CD4-positive, alpha-beta T cell (primary cell): ENCODE data around the gene APBA2. TPM values are rescaled to one million over a fixed set of nuclear protein-coding genes. Genes with fewer than 3 reads are reported as not detected.

Experiments
- ATAC-seq: fragments of 200-7000 bp; cut with Tn5 transposase; one replicate; pipeline ENCODE4 v1.10.0; 2022; ENCODE audit warnings: mild to moderate bottlenecking; ENCODE audit not compliant: poor library complexity
- CTCF ChIA-PET: fragments of 350-600 bp; sonication (Branson Sonifier 250); formaldehyde crosslinking; loops from one replicate; lab custom pipeline; 2021; ENCODE audit warnings: antibody characterized with exemption, inconsistent platforms; lab: Charles Lee
- POLR2A ChIA-PET: fragments of 350-600 bp; sonication (Branson Sonifier 250); formaldehyde crosslinking; loops from one replicate; lab custom pipeline; 2021; ENCODE audit warnings: antibody characterized with exemption, inconsistent platforms; lab: Charles Lee
- DNase-seq, 14 experiments: peaks; one replicate each; pipeline ENCODE4 v3.0.0-alpha.2; 2013 to 2020; ENCODE audit warnings: mixed read lengths in 2 of 14
- H3K27ac ChIP-seq, 2 donors: one replicate each; pipeline versions ENCODE4 v1.5.1 to v1.7.0; 2013; ENCODE audit warnings: low read length in 2 of 2, low read depth in 1 of 2, mild to moderate bottlenecking in 1 of 2
- H3K27me3 ChIP-seq, 2 experiments: 1 replicate in 1 of 2; 2 replicates in 1 of 2; pipeline versions ENCODE4 v1.6.1 to v1.7.0; 2013; ENCODE audit warnings: low read length in 2 of 2, control low read depth in 1 of 2, mild to moderate bottlenecking in 1 of 2, moderate library complexity in 1 of 2; ENCODE audit not compliant: insufficient read depth in 2 of 2, control insufficient read depth in 1 of 2
- H3K36me3 ChIP-seq: one replicate; pipeline ENCODE4 v1.6.1; 2013; ENCODE audit warnings: low read length, control low read depth; ENCODE audit not compliant: insufficient read depth
- H3K4me1 ChIP-seq: one replicate; pipeline ENCODE4 v1.6.1; 2013; ENCODE audit warnings: low read length, control low read depth; ENCODE audit not compliant: insufficient read depth
- H3K4me3 ChIP-seq: one replicate; pipeline ENCODE4 v1.5.1; 2013; ENCODE audit warnings: mild to moderate bottlenecking, low read length, moderate library complexity
- H3K9me3 ChIP-seq, 2 experiments: 1 replicate in 1 of 2; 2 replicates in 1 of 2; pipeline versions ENCODE4 v1.6.1 to v1.7.0; 2013; ENCODE audit warnings: low read length in 2 of 2, mild to moderate bottlenecking in 2 of 2, control low read depth in 1 of 2, moderate library complexity in 1 of 2; ENCODE audit not compliant: control insufficient read depth in 1 of 2, insufficient read depth in 1 of 2
- H3K27ac Mint-ChIP-seq: one replicate; pipeline ENCODE4 v1.8.0; 2020; ENCODE audit warnings: mixed read lengths
- H3K27me3 Mint-ChIP-seq: one replicate; pipeline ENCODE4 v1.8.0; 2021; ENCODE audit warnings: mixed read lengths
- H3K36me3 Mint-ChIP-seq: one replicate; pipeline ENCODE4 v1.8.0; 2021; ENCODE audit warnings: low read depth, mixed read lengths
- H3K4me1 Mint-ChIP-seq: one replicate; pipeline ENCODE4 v1.8.0; 2021; ENCODE audit warnings: low read depth, mixed read lengths
- H3K4me3 Mint-ChIP-seq: one replicate; pipeline ENCODE4 v1.8.0; 2020; ENCODE audit warnings: mild to moderate bottlenecking, mixed read lengths
- H3K9me3 Mint-ChIP-seq: one replicate; pipeline ENCODE4 v1.8.0; 2020; ENCODE audit warnings: mixed read lengths
- intact Hi-C, 2 experiments: fragments of 100-400 bp; cut with DNase I in 1 of 2; cut with micrococcal nuclease in 1 of 2; formaldehyde crosslinking; loops; one replicate each; pipeline versions ENCODE4 v1.15.1 to v1.9.0; 2023 to 2025; cut with DNase I, micrococcal nuclease
- total RNA-seq, 174 experiments: library from RNA in 2 of 174; stranded (reverse) in 2 of 174; gene quantifications; one replicate each; pipeline ENCODE4 v1.2.3 and lab custom pipeline; 2021 to 2026
- TF ChIP-seq, protein P1 (sequence below): fragments of 200-600 bp; IDR thresholded peaks from one replicate; pipeline ENCODE4 v1.8.0; 2022; ENCODE audit warnings: antibody characterized with exemption, mild to moderate bottlenecking

Gene APBA2
- total RNA-seq, 2 experiments from 2014 or later: 123 to 126 TPM

DNA sequence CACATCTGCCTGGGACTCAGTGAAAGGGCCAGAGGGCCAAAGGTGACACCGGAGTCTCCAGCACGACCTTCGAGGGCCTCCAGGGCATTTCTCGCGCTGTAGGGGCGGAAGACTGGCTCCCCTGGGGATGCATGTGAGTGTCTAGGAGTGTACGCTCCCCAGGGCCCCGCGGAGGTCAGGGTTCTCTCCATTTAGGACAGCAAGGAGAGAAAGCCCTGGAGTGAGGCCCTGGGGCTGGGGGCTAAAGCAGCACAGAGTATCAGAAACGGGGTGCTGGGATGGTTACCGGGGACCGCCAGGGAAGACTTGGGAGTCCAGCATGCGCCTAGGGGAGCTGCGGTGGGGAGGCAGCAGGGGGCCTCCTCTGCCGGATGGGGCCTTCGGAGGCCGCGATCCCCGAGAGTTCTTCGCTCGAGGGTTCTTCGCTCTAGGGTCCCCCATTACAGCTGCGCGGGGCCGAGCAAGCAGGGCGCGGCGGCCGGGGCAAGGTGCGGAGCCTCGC lies 595 bp upstream of the APBA2 start:
- Histone ChIP-seq H3K36me3 (no peaks in the 10 kb centered on the region), H3K27ac (peak overlapping the region in 1 of 2 donors; percentile 29), H3K27me3 (peaks cover 0 to 2% of the 10 kb centered on the region in 2 experiments), H3K4me1 (peaks cover 50% of the 10 kb centered on the region), H3K4me3 (peak overlapping the region; percentile 73), H3K9me3 (no peaks in the 10 kb centered on the region)
- CTCF ChIA-PET: interaction anchor here (0.6 to 1.9 kb wide), 3 partner anchors 20 to 90 kb away, joined by 3 to 4 read pairs (median 3); no protein-coding TSS in a partner anchor
- Mint-ChIP-seq H3K4me3 (peak overlapping the region; percentile 85), H3K9me3 (no peaks in the 10 kb centered on the region), H3K4me1 (peaks cover 32% of the 10 kb centered on the region), H3K27ac (peak overlapping the region; percentile 85), H3K27me3 (no peaks in the 10 kb centered on the region), H3K36me3 (peaks cover 5% of the 10 kb centered on the region)
- POLR2A ChIA-PET: interaction anchor here (1.1 to 2.5 kb wide), 8 partner anchors 9 to 90 kb away, joined by 3 to 15 read pairs (median 4); no protein-coding TSS in a partner anchor
- ATAC-seq (no peak), DNase-seq (peak in 2 of 14 experiments; percentile 10 to 15)
- intact Hi-C loops: loop anchor here in 1 of 2 experiments (5.0 kb wide), 1 partner anchor 52 kb away; no protein-coding TSS in a partner anchor
- TF ChIP-seq, protein P1, sequence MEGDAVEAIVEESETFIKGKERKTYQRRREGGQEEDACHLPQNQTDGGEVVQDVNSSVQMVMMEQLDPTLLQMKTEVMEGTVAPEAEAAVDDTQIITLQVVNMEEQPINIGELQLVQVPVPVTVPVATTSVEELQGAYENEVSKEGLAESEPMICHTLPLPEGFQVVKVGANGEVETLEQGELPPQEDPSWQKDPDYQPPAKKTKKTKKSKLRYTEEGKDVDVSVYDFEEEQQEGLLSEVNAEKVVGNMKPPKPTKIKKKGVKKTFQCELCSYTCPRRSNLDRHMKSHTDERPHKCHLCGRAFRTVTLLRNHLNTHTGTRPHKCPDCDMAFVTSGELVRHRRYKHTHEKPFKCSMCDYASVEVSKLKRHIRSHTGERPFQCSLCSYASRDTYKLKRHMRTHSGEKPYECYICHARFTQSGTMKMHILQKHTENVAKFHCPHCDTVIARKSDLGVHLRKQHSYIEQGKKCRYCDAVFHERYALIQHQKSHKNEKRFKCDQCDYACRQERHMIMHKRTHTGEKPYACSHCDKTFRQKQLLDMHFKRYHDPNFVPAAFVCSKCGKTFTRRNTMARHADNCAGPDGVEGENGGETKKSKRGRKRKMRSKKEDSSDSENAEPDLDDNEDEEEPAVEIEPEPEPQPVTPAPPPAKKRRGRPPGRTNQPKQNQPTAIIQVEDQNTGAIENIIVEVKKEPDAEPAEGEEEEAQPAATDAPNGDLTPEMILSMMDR: no peak

DNA sequence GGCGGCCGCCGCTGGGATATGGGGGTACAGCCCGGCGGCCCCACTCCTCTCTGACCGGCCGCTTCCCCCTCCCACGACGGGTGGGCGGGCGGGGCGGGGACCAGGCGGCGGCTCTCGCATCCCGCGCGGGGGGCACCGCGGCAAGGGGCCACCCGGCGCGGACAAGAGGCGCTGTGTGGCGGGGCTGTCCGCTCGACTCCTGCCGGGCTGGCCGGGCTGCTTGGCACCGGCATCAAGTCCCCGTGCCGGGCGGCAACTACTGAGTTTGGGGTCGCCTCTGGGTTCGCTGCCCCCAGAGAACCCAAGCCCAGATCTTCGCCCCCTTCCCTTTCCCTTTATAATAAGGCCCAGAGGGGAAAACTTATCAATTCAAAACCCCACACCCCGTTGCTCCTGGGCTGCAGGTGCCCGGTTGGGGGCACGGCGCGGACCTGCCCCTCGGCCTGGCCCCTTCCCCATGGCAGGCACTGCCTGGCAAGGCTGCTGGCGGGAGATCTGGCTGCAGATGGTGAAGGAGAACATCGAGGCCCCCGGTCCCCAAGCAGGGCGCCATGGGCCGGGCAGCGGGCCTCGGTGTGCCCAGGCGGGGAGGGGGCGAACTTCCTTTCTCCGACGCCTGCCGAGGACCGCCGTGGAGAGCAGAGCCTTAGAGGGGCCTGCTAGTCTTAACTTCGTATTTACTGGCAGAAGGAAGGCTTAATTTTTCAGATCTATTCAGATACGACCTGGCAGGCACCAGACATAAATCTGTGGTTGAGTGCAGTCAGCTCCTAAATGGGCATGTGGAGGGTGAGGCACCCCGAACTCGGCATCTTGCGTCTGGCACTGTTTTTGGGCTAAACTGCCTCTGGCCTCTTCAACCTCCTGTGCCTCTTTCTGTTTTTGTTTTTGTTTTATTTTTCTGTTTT lies 911 bp downstream of the APBA2 start:
- Histone ChIP-seq H3K27ac (peak overlapping the region; percentile 30 to 44), H3K4me3 (peak overlapping the region; percentile 73), H3K27me3 (peaks cover 0 to 2% of the 10 kb centered on the region in 2 experiments), H3K36me3 (no peaks in the 10 kb centered on the region), H3K9me3 (no peaks in the 10 kb centered on the region), H3K4me1 (peaks cover 65% of the 10 kb centered on the region)
- Mint-ChIP-seq H3K36me3 (peaks cover 8% of the 10 kb centered on the region), H3K4me1 (peaks cover 47% of the 10 kb centered on the region), H3K27me3 (no peaks in the 10 kb centered on the region), H3K4me3 (peak overlapping the region; percentile 90), H3K27ac (peak overlapping the region; percentile 99), H3K9me3 (no peaks in the 10 kb centered on the region)
- POLR2A ChIA-PET: interaction anchor here (0.7 to 2.5 kb wide), 9 partner anchors 8 to 382 kb away, joined by 3 to 15 read pairs (median 3); partner anchors contain the start of gene NSMCE3
- TF ChIP-seq, protein P1: no peak
- CTCF ChIA-PET: interaction anchor here (1.5 kb wide), 1 partner anchor 13 kb away, joined by 5 read pairs; no protein-coding TSS in a partner anchor
- intact Hi-C loops: loop anchor here (2.0 to 5.0 kb wide), 2 partner anchors 32 to 51 kb away; no protein-coding TSS in a partner anchor
- no peak for ATAC-seq
- peak in 5 of 14 experiments; percentile 19 to 48 (median 39) for DNase-seq
